NOMO-1 (cell line): ENCODE measurements around the gene SBF2.
A peak's percentile ranks its signal among the peaks of the same experiment; 100 is the strongest.

Experiments used
- DNase-seq, 2 experiments: peaks; one replicate each; lab custom pipeline; 2025; ENCODE audit not compliant: unreplicated experiment in 2 of 2; lab: John Stamatoyannopoulos, UW

SBF2 gene

DNA sequence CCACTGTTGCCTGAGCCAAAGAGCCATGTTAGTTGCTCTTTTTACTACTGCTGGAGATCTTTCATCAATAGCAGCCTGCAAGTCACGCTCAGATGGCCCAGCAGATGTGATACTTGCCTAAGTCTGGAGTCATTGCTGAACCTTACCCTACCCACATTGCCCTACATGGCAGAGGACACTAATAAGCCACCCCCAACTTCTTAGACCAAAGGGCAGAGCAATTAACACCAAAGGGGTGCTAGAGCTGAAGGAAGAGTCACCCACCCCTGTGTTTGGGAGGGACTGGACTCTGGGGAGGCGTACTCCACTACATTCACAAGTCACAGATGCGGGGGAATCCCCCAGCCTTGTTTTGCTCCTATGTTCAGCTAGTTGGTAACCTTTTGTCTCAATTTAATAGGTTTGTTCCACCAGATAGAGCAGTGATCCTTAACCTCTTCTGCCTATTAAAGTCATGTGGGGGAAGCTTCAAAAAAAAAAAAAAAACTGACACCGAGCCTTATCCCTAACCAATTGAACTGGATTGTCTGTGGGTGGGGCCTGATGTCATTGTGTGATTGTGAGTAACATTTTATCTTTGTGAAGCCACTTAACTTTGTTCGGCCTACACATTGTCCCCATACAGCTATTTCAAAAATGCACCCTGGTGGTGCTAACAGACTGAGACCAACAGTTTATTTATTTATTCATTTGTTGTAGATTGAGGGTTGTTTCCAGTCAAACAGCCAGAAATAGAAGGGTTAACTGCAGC is 23.9 kb upstream of the SBF2 start:
- DNase-seq, result no peak

DNA sequence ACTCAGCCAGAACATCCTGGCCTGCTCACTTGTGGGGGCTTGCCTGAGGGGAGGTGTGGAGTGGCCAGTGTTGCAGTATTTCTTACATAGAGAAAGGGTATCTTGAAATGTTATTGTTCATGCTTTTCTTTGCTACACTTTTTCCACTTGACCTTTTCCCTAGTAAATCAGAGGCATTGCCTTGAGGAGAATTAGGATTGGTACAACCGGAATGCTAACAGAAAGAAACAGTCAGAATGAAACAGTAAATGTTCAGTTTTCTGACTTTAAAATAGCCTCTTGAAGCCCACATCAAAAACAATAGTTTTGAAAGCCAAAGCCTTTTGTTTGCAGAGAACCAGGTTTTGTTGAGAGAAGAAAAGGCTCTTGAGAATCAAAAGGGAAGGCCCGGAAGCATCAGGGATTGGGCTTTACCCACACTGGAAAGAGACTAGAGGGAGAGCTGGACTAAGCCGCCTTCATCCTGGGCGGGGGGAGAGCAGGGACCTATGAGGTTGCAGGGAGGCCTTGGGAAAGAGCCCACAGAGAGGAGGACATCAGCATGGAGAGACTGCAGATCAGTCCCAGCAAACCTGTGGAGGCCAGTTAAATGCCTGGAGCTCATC is 23.2 kb upstream of the SBF2 start:
- no peak for DNase-seq

DNA sequence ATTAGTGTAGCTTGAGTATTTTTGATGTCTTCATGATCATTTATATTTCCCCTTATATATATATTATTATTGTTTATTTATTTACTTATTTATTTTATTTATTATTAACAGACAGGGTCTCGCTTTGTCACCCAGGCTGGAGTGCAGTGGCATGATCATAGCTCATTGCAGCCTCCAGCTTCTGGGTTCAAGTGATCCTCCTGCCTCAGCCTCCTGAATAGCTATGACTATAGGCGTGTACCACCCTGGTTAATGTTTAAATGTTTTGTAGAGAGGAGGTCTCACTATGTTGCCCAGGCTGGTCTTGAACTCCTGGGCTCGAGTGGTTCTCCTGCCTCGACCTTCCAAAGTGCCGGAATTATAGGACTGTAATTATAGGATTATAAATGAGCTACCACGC is 21.1 kb upstream of the SBF2 start:
- no peak for DNase-seq

DNA sequence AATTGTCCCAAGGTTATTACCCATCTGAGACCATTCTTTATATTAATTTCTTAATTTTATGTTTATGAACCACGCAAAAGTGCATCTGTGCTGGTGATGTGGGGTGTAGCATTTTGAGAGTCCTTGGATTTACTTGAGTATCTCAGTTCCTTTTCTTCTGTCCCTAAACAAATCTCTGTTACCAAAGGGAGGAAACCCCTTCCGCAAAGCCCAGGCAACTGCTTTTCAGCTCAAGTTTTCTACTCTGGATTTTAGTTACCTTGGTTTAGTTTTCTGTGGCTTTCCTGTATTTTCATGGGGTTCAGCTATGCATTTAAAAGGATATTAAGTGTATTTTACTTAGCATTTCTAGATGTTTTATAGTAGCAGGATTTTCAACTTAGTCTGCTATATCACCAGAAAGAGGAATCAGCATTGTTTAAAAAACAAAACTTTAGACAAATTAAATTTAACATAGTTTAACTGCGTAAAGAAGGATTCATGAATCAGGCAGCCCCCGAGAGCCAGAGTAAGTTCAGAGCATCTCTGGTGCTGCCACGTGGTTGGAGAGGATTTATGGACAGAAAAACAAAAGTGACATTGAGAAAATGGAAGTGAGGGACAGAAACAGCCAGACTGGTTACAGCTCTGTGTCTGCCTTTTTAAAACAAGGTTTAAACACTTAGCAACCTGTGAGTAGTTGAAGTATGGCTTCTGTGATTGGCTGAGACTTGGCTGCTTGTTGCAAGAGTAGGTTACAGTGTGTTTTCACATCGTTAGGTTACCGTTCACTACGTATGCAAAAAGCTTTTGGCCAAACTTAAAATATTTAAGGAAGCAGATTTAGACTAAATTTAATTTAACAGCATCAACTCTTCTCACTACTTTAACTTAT is 20.4 kb upstream of the SBF2 start:
- DNase-seq, result peak; percentile 74 to 82

DNA sequence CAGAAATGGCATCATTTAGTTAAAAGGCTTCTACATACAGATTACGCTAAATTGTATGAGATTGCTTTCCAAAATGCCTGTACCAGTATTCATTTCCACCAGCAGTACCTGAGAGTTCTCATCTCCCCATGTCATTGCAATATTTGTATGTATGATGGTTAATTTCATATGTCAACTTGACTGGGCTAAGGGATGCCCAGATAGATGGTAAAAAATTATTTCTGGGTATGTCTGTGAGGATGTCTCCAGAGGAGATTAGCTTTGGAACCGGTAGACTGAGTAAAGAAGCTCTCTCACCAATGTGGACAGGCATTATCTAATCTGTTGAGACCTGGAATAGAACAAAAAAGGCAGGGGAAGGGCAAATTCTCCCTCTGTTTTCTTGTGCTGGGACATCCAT is 17.8 kb upstream of the SBF2 start:
- no peak for DNase-seq

DNA sequence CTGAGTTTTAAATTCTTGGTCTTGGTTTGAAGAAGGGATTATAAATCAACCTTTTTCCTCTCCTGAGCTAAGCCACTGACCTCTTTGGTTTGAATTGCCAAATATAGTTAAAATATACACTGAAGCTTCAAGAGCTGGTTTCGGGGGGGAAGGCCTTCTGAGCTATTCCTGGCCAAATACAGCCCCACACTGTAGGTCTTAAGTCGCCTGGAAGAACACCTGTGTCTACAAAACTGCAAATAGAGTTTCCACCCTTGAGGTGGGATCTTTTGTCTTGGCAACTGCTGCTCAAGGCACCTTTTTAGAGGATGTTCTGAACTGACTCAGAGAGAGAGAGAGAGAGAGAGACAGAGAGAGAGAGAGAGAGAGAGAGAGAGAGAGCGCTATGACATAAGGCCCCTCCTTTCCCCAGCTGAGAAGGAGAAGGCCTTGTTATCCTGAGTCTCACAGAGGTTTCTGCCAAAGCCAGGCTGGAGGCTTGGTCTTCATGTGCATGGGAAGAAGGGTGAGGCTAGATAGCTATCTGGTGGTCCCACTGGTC is 16.4 kb upstream of the SBF2 start:
- no peak for DNase-seq

DNA sequence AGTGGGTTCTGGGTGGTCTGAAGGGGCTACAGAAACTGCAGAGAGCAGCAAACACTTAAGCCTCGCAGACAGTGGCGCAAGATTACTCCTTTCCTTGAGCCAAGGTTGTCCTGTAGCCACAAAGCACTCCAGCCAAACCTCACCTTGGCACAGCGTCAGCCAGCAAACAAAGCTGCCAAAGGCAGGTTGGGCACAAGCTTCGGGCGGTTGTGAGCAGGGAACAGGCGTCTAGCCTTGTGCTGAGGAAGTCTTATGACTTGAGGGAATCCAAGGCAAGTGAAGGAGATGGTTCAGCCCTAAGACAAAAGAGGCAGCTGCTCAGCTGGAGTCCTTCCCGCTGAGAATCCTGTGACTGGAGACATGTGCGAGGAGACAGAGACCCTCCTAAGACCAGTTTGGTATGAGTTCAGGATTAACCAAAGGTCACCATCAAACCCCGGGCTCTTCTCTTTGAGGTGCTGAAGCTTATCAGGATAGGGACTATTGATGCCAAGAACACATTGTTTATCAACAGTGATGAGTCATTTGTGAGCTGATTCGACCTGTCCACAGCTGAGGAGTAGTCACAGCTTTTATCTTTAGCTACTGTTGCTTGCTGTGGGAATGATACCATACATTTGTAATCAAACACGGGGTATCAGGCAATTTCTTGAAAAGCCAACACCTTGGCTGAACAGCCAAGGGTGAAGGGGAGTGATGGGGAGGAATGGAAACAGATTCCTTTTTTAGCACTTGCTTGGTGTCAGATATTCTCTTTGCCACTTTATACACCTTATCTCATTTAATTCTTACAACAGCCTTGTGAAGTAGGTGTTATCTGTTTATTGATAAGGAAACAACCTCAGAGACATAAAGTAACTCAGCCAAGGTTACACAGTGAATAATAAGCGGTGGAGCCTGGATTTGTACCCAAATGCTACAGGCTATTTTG is 15.4 kb upstream of the SBF2 start:
- DNase-seq, result no peak

DNA sequence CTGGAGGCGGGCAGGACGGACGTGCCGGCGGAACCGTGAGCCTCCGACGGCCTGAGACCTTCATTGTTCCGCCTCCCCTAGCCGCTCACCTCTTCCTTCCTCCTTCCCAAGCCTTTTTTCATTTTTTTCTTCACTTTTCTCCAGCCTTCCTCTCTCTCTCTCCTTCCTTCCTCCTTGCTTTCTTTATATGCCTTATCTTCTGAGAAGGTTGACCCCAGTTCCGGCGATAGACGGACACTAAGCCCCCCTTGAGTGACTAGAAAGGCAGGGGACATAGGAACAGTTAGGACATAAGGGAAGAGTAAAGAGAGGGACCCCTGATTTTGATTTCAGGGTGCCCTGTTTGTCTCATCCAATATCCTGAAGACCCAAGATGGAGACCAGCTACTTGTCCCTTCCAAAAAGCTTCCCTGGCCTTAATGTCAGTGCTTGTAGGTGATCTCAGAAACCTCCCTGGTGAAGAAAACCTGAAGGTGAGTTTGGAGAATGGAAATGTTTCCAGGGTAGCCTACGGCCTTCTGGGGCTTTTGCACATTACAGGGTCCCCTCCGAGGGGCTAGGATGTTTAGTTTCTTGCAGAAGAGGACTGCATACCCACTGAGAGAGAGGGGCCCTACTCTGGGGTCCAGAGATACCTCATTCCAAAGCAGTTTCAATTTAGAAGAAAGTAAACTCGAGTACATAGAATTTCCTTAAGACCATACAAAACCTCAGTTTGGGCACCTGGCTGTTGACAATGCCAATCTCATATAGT is 14.4 kb upstream of the SBF2 start:
- DNase-seq, result no peak

DNA sequence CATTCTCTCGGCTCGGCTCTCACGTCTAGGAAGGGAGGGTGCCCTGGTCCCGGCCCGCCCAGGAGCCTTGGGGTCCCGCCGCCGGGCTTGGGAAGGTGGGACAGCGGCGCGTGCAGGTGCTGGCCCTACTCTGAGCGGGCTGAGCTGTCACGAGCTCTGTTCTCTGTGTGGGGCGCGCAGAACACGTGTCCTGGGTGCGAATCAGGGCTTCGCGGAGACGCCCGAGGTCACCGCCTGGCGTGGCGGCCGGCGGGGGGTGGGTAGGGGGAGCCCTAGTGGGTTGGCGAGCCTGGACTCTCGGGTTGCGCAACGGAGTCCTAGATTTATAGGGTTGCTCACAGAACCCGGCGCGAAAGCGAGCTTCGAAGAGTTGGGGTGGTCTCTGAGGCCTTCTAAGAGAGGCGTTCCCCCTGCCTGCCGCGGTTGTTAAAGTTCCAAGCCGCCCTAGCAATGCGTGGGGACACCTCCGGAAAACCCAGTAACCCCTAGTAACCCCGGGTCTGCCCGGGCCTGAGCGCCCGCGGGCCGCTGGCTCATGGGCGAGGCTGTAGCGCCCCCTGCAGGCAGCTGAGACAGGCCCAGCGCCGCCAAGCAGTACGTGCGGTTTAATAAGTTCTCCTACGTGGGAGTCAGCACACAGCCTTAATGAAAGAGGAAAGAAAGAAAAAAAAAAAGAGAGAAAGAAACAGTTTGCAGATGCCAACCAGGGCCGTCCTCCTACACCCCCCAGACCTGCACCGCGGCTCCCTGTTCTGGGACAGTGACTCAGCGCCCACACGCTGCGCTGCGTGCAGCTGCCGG is 13.6 kb upstream of the SBF2 start:
- DNase-seq, result peak; percentile 81 to 92

DNA sequence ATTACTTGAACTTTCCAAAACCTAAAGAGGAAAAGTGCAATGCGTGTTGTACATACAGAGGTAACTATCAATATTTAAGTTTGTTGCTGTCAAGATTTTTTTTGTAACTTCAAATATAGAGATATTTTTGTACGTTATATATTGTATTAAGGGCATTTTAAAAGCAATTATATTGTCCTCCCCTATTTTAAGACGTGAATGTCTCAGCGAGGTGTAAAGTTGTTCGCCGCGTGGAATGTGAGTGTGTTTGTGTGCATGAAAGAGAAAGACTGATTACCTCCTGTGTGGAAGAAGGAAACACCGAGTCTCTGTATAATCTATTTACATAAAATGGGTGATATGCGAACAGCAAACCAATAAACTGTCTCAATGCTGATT is 13.0 kb upstream of the SBF2 start:
- peak in 1 of 2 experiments; percentile 48 for DNase-seq

DNA sequence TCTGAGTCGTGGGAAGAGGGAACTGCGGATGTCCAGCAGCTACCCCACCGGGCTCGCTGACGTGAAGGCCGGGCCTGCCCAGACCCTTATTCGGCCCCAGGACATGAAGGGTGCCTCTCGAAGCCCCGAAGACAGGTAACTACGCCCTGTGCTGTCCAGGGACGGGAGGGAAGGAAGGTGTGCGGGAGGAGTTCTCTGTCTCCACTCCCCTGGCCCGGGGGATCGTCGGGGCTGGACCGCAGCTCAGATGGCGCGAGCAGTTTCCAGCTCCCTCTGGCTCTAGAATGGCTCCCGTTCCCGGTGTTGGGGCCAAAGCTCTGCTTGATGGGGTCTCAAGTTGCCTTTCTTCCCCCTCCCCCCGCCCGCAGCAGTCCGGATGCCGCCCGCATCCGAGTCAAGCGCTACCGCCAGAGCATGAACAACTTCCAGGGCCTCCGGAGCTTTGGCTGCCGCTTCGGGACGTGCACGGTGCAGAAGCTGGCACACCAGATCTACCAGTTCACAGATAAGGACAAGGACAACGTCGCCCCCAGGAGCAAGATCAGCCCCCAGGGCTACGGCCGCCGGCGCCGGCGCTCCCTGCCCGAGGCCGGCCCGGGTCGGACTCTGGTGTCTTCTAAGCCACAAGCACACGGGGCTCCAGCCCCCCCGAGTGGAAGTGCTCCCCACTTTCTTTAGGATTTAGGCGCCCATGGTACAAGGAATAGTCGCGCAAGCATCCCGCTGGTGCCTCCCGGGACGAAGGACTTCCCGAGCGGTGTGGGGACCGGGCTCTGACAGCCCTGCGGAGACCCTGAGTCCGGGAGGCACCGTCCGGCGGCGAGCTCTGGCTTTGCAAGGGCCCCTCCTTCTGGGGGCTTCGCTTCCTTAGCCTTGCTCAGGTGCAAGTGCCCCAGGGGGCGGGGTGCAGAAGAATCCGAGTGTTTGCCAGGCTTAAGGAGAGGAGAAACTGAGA is 12.2 kb upstream of the SBF2 start:
- no peak for DNase-seq

DNA sequence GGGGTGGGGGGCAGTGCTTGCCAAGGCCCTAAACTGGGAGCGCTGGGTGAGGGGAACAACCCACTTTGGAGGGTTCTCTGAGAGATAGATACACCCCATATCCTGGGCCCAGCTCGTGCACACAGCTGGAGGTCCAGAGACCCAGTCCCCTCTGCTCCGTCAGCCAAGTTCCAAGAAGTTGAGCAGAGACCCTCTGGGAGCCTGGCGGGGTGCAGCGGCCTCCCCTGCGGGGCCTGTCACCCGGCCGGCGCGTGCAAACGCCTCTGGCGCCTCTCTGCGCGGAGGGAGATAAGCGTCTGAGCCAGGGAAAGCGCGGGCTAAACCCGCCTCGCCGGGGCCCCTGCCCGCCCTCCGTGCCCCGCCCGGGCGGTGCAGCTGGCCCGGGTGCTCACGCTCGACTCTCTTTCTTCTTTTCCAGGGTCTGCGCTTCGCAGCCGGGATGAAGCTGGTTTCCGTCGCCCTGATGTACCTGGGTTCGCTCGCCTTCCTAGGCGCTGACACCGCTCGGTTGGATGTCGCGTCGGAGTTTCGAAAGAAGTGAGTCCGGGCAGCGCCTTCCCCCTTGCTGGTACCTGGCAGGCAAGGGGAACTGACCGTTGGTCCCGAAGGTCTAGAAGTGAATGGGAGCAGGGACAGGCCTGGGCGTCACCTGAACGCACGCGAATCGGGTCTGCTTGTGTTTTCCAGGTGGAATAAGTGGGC is 11.4 kb upstream of the SBF2 start:
- DNase-seq, result peak; percentile 27 to 37

DNA sequence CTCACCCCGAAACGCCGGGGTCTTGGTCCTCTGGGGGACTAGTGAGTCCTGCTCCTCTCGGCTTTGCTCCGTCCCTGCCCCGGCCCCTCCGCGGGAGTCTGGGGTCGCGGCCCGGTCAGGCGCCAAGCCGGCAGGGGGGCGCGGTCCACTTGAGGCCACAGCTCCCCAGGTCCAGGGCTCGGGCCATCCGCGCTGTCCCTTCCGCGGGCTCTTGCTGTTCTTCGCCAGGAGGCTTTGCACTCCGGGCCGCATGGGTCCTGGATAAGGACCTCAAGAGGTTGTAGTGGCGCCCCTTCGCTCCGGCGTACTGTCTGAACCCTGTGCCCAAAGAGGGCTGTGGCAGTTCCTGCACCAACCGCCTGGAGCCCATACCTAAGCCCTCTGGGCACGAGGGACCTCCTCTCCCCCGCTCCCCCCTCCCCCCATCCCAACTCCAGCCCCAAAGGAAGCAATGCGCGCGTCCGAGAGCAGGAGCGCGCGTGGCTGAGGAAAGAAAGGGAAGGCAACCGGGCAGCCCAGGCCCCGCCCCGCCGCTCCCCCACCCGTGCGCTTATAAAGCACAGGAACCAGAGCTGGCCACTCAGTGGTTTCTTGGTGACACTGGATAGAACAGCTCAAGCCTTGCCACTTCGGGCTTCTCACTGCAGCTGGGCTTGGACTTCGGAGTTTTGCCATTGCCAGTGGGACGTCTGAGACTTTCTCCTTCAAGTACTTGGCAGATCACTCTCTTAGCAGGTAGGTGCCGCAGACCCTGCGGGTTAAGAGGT is 10.7 kb upstream of the SBF2 start, which contains the start of gene ADM:
ADM (plus strand) TSS at position 579 of the 767 bp plus-strand sequence. CDS start 628 bp downstream, outside the sequence.
- peak; percentile 79 to 81 for DNase-seq

DNA sequence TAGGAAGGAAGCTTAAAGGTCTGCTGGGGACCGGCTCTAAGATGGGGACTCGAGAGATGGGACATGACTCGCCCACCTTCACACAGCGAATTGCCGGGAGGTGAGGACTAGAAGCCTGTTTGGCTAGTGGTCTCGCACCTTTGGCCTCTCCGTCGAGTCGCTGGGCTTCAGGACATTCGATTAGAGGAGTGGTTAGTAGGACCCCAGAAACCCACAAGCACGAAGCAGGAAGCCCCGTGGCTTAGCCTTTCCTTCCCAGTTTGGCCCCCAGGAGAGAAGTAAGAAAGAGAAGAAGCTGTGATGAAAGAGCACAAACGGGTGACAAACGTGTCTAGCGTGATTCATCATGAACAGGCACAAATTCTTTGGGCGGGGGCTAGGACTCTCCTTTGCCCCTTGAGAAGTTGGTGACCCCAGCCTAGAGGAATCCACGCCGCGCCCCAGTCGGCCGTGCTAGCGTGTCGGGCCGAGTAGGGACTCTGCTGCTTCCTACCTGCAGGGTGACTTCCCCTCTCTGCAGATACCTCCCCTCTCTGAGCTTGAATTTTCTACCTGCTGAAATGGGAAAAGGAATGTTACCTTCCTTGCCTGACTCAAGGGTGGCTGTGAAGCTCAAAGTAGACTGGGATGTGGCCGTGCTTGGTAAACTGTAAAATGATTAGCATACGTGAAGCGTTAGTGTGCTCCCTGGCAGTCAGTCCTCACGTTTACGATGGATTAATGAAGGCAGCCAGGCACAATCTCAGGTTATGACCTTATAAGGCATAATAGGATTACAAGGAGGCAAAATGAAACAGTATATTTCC is 9.7 kb upstream of the SBF2 start:
- peak; percentile 60 to 80 for DNase-seq
